ENCODE results near the gene JCHAIN. TPM values are rescaled to one million over a fixed set of nuclear protein-coding genes. Genes with fewer than 3 reads are reported as not detected.
A peak's percentile ranks its signal among the peaks of the same experiment; 100 is the strongest.

Gene JCHAIN
- total and polyA plus RNA-seq, 2 of the 4 experiments (the other 2 are of a cell fraction) = 0.72 to 0.86 TPM

DNA sequence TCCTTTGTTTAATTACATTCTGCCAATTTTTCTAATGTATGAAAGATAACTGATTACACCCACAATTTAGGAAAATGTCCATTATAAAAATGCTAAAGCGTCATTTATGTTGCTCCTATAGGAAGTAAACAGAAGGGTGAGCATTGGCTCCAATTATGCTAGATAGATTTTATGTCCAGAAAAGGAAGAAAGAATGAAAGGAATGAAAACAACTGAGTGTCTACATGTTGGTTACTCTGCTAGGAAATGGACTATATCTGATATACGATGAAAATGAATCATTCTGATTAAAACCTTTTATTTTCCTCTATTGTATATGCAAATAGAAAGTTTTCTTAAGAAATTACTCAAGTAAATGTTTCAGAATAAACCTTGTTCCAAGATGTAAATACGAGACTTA is 36.1 kb downstream of the JCHAIN start:
- H2BK120ac ChIP-seq (ENCODE audit: low read depth, low read length) = no peak overlapping the region
- H3K4me2 ChIP-seq (ENCODE audit: low read depth, low read length) = 0 out of 2 replicates have a peak overlapping the region, but pooled peaks have one; percentile 12
- no peaks in the 10 kb centered on the region for H3K36me3 ChIP-seq (ENCODE audit: control insufficient read depth, insufficient read depth, low read length)
- ATAC-seq (ENCODE audit: low read depth) = peak; percentile 94
- in situ Hi-C loops (cut with MboI; ENCODE audit: low sequenced_read_pairs) = loop anchor here (25.0 kb wide), 1 partner anchor 932 kb away; no protein-coding TSS in a partner anchor
- intact Hi-C loops (cut with micrococcal nuclease) = loop anchor here (1.0 kb wide), 1 partner anchor 16 kb away; no protein-coding TSS in a partner anchor
- H2AK5ac ChIP-seq (ENCODE audit: low read depth, low read length) = no peak overlapping the region
- H4K91ac ChIP-seq (ENCODE audit: insufficient read depth, low read depth, low read length) = no peak overlapping the region
- TF ChIP-seq BHLHE40 (IDR thresholded peaks at IDR 0.05; ENCODE audit: low read depth, low read length) (no peak), CEBPB (IDR thresholded peaks at IDR 0.05; ENCODE audit: low read depth, low read length) (no peak), RAD21 (IDR thresholded peaks at IDR 0.05; ENCODE audit: low read length) (no peak), FOS (IDR thresholded peaks at IDR 0.05; ENCODE audit: low read depth, low read length) (no peak), MXI1 (IDR thresholded peaks at IDR 0.05; ENCODE audit: borderline replicate concordance, low read depth, low read length) (no peak), RFX5 (IDR thresholded peaks at IDR 0.05; ENCODE audit: low read depth, low read length) (no peak), SMC3 (IDR thresholded peaks at IDR 0.05; ENCODE audit: low read depth, low read length) (no peak)
- TF ChIP-seq, protein P1, sequence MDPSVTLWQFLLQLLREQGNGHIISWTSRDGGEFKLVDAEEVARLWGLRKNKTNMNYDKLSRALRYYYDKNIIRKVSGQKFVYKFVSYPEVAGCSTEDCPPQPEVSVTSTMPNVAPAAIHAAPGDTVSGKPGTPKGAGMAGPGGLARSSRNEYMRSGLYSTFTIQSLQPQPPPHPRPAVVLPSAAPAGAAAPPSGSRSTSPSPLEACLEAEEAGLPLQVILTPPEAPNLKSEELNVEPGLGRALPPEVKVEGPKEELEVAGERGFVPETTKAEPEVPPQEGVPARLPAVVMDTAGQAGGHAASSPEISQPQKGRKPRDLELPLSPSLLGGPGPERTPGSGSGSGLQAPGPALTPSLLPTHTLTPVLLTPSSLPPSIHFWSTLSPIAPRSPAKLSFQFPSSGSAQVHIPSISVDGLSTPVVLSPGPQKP (IDR thresholded peaks at IDR 0.05; ENCODE audit: borderline replicate concordance, low read depth, low read length) = no peak
- CTCF ChIA-PET = no interaction called here
- no TSS peak for BruUV-seq (replicated peaks)
- no peak overlapping the region for H3K14ac ChIP-seq (replicated peaks; ENCODE audit: low read depth, low read length)
- H3K9me1 ChIP-seq (ENCODE audit: insufficient read depth, low read length) = no peaks in the 10 kb centered on the region
- DNase-seq = peak; percentile 16
- no peaks in the 10 kb centered on the region for H3K9me3 ChIP-seq (ENCODE audit: control insufficient read depth, insufficient read depth, low read length)
- dilution Hi-C loops (cut with HindIII; ENCODE audit: low sequenced_read_pairs, unreplicated experiment) = no loop called here
- H4K8ac ChIP-seq (ENCODE audit: low read depth in 2 of 2, low read length in 2 of 2) = no peak overlapping the region
- H3K23ac ChIP-seq (ENCODE audit: low read depth, low read length) = no peak overlapping the region
- no peaks in the 10 kb centered on the region for H3K4me1 ChIP-seq (ENCODE audit: control insufficient read depth, insufficient read depth, low read length)
- H3K56ac ChIP-seq (ENCODE audit: extremely low read depth, insufficient read depth, low read length) = no peak overlapping the region
- no CpG with 5 or more reads among the region's 3 CpGs for WGBS, 2 experiments (ENCODE audit: extremely low coverage in 2 of 2, insufficient read length in 1 of 2)
- H2AFZ ChIP-seq (replicated peaks; ENCODE audit: low read length, poor library complexity) = no peak overlapping the region
- H3K79me1 ChIP-seq (ENCODE audit: low read depth in 1 of 2, low read length in 2 of 2) = no peaks in the 10 kb centered on the region
- H2AK9ac ChIP-seq (replicated peaks; ENCODE audit: low read depth, low read length, poor library complexity) = no peak overlapping the region
- H4K5ac ChIP-seq (ENCODE audit: low read depth, low read length) = no peak overlapping the region
- H3K18ac ChIP-seq (ENCODE audit: low read depth, low read length) = no peak overlapping the region
- peak overlapping the region; percentile 24 for H2BK5ac ChIP-seq (ENCODE audit: low read depth, low read length, poor library complexity, severe bottlenecking)
- no peak overlapping the region for H2BK15ac ChIP-seq (ENCODE audit: low read depth, low read length)
- H2BK20ac ChIP-seq (ENCODE audit: low read depth, low read length) = no peak overlapping the region
- no peak overlapping the region for H3K4ac ChIP-seq (ENCODE audit: low read depth, low read length)
- no peak overlapping the region for H3K9ac ChIP-seq (ENCODE audit: low read depth, low read length)
- H3K27me3 ChIP-seq (ENCODE audit: control insufficient read depth, insufficient read depth, low read length) = no peaks in the 10 kb centered on the region
- no peak overlapping the region for H3K27ac ChIP-seq (ENCODE audit: insufficient read depth, low read length)
- no peaks in the 10 kb centered on the region for H4K20me1 ChIP-seq (ENCODE audit: insufficient read depth, low read length)
- POLR2A ChIA-PET (ENCODE audit: unreplicated experiment) = no interaction called here
- no peak overlapping the region for H3K4me3 ChIP-seq (ENCODE audit: insufficient read depth, low read depth, low read length)

All from IMR-90 (cell line).